SKM-1 treated with dmso at 0.1 percent for 144 hours (cell line): ENCODE results near the gene IGFN1.
A peak's percentile ranks its signal among the peaks of the same experiment; 100 is the strongest.

Source experiments
- DNase-seq: peaks from one replicate; lab custom pipeline; 2025; ENCODE audit not compliant: unreplicated experiment; lab: John Stamatoyannopoulos, UW

IGFN1 gene

DNA sequence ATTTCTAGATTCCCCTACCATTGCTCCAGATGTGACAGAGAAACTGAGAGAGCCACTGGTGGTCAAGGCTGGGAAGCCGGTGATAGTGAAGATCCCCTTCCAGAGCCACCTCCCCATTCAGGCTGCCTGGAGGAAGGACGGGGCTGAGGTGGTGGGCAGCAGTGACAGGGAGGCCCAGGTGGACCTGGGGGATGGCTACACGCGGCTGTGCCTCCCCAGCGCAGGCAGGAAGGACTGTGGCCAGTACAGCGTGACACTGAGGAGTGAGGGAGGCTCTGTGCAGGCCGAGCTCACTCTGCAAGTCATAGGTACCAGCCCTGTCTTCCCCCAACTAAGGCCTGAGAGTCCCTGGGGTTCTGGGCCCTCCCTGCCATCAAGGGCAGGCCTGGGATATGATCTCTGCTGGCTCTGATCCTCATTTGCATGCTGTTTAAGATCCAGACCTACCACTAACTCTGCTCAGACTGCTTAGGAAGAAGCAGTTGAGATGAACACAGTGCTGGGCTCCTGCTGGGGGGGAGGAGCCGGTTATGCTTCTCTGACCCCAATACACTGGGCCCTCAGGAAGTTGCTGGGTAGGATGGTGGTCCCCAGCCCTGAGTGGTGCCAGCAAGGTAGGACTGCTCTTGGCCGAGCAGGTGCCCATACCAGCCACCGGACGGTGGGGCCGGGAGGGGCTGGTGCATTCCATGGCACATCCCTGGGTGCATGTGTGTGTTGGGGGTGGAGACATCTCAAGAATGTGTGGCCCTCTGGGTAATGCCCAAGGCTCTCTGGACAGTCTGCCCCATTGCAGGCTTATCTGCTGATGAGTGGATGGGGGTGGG, 25.1 kb downstream of the IGFN1 start:
- DNase-seq = no peak

GRCh38 chr1:201216395-201217085, 25.9 kb downstream of the IGFN1 start:
- no peak for DNase-seq

DNA sequence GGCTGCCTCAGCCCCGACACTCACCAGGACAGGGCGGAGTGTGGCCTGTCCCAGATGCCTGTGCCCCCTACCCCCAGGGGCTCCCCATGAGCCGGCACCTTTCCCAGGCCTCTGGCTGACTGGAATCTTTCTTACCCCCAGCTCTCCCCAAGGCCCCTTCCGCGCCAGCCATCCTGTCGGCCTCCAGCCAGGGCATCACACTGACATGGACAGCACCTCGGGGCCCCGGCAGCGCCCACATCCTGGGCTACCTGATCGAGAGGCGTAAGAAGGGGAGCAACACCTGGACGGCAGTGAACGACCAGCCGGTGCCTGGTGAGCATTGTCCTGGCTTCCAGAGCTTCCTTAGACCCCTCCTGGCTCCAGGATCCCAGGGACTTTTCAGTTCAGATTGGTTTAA, 26.5 kb downstream of the IGFN1 start:
- no peak for DNase-seq

DNA sequence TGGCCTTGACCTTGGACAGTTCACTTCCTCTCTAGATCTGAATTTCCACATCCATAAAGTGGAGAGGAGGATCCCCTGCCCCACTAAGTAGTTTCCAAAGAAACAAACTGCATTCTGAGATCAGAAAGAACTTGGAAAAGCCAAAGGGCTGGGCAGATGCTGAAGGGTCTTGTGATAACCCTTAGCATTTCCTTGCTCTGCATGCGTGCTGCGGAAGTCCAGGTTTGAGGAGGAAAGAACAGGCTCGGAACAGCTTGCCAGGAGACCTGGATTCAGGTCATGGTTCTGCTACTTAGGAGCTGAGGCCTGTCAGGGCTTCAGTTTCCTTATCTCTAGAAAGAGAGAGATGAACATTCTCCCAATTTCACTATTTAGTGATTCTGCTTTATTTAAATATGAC, 27.2 kb downstream of the IGFN1 start:
- DNase-seq = no peak

- no peak for DNase-seq
Observed at GRCh38 chr1:201218409-201218808, 27.8 kb downstream of the IGFN1 start.

DNA sequence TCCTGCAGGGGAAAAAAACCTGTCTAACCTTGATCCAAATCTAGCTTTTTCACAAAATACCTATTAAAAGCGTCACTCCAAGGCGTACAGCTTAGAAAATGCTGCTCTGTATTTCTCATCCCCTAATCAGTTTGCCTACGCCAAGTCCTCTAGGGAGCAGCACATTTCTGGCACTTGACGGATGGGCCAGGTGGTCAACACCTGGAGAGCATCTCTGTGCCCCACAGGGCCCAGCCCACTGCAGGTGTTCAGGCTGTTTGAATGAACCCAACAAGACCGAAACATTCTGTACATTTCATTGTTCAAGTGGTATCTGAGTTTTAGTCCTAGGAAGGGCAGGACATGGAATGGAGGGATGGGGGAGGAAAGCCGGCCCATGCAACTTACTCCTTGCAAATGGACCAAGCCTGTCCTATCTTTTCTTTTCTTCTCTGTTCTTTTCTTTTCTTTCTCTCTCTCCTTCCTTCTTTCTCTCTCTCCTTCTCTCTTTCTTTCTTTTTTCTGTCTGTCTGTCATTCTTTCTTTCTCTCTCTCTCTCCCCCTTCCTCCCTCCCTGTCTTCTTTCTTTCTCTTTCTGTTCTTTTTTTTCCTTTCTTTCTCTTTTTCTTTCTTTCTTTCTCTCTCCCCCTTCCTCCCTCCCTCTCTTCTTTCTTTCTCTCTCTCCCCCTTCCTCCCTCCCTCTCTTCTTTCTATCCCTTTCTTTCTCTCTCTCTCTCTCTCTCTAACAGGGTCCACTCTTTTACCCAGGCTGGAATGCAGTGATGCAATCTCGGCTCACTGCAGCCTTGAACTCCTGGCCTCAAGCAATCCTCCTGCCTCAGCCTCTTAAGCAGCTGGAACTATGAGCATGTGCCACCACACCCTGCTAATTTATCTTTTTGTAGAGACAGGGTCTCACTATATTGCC, 29.1 kb downstream of the IGFN1 start:
- no peak for DNase-seq

DNA sequence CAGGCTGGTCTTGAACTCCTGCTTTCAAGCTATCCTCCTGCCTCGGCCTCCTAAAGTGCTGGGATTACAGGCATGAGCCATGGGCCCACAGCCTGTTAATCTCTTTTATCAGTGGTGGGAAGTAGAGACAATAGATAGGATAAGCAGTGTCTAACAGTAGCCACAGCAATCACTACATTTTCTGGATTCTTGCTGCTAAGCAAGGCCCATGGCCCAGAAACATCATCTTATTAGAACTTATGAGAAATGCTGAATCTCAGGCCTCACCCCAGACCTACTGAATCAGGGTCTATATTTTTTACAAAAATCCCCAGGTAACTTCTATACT, 29.7 kb downstream of the IGFN1 start:
- no peak for DNase-seq

DNA sequence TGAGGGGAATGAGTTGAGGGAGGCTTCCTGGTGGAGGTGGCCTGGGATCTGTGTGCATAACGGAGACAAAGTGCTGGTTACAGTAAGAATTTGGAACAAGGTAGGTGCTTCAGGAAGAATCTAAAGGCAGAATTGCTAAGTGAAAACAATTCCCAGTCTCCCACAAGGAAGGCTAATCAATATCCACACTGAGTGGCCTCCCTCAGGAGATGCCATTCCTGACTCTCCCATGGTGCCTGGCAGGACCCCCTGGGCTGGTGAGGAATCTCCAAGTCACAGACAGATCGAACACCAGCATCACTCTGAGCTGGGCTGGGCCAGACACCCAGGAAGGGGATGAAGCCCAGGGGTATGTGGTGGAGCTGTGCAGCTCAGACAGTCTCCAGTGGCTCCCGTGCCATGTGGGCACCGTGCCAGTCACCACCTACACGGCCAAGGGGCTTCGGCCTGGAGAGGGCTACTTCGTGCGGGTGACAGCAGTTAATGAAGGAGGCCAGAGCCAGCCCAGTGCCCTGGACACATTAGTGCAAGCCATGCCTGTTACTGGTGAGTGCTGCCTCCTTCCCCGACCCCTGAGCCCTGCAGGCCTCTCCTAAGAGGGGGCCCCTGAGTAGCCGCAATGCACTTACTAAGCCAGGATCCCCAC, 30.7 kb downstream of the IGFN1 start:
- DNase-seq = no peak

- no peak for DNase-seq
Observed at GRCh38 chr1:201222125-201222524, 31.5 kb downstream of the IGFN1 start.

- no peak for DNase-seq
Observed at GRCh38 chr1:201223852-201224665, 33.4 kb downstream of the IGFN1 start.

GRCh38 chr1:201224666-201225370, 34.2 kb downstream of the IGFN1 start:
- peak; percentile 36 for DNase-seq

GRCh38 chr1:201226178-201226514, 35.5 kb downstream of the IGFN1 start:
- DNase-seq = no peak

GRCh38 chr1:201226859-201227488, 36.4 kb downstream of the IGFN1 start:
- no peak for DNase-seq

GRCh38 chr1:201228011-201228983, 37.7 kb downstream of the IGFN1 start:
- DNase-seq = no peak

DNA sequence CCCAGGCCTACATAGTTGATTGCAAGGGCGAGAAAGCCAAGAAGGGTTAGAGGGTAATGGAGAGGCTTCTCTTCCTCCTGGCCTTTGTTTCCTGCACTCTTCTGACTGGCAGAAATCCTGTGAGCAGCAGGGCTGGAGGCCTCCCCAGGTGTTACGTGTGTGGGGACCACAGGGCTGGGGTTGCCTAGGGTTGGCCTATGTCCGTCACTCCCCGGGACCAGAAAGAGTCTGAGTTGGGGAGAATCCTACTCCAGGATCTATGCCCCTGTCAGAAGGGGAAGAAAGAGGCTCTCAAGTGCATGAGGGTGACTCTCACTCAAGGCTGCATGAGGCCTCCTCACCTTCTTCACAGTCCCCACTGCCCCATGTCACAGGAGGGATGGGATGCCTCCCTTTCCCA, 38.5 kb downstream of the IGFN1 start:
- no peak for DNase-seq

- no peak for DNase-seq
Observed at GRCh38 chr1:201229771-201230635, 39.4 kb downstream of the IGFN1 start.

DNA sequence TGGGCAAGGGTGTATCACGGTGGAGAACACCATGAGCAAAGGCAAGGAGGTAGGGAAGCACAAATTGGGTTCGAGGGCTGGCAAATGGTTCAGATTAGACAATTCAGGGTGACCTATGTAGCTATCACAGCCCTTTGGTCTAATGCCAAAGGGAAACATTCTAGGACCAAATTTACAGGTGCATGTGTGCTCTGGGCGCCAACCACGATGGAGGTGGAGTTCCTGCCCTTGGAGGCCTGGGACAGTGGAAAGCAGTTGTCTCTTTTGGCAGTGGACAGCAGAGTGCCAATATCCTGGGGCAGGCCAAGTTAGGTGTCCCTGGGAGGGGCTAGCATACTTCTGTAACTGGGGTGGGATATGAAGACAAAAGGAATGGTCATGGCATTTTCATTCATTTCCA, 40.1 kb downstream of the IGFN1 start:
- no peak for DNase-seq
